ENCODE results near the gene MSANTD4. TPM values are rescaled to one million over a fixed set of nuclear protein-coding genes. Genes with fewer than 3 reads are reported as not detected.

The MSANTD4 gene
- polyA plus RNA-seq, 1 donor (not counting 4 experiments of a cell fraction or from before 2014, with no cell fraction given) = 10.6 TPM

GRCh38 chr11:105986554-105986953 is 35.5 kb downstream of the MSANTD4 start:
- Histone ChIP-seq H3K9me3 (ENCODE audit: control insufficient read depth, low read depth, low read length) (no peaks in the 10 kb centered on the region), H3K27ac (ENCODE audit: control insufficient read depth, insufficient read depth, low read length) (no peak overlapping the region), H3K27me3 (ENCODE audit: control insufficient read depth, extremely low read depth, insufficient read depth, low read length) (no peaks in the 10 kb centered on the region), H3K36me3 (ENCODE audit: control insufficient read depth in 2 of 2, extremely low read depth in 1 of 2, insufficient read depth in 2 of 2, low read length in 2 of 2) (no peaks in the 10 kb centered on the region), H3K79me2 (ENCODE audit: control insufficient read depth, insufficient read depth, low read length) (no peaks in the 10 kb centered on the region), H2AFZ (ENCODE audit: control insufficient read depth, low read length) (no peak overlapping the region), H4K20me1 (ENCODE audit: control insufficient read depth, extremely low read depth, insufficient read depth, low read length) (no peaks in the 10 kb centered on the region), H3K4me1 (ENCODE audit: control insufficient read depth, extremely low read depth, insufficient read depth, low read length) (no peaks in the 10 kb centered on the region), H3K9me1 (ENCODE audit: control insufficient read depth, extremely low read depth, insufficient read depth, low read length) (no peaks in the 10 kb centered on the region), H3K4me3 (ENCODE audit: control insufficient read depth in 2 of 3, extremely low read depth in 1 of 3, insufficient read depth in 2 of 3, low read depth in 1 of 3, low read length in 3 of 3) (no peak overlapping the region), H3K4me2 (ENCODE audit: control insufficient read depth, extremely low read depth, insufficient read depth, low read depth, low read length) (no peak overlapping the region), H3K9ac (ENCODE audit: control insufficient read depth, extremely low read depth, insufficient read depth, low read length) (no peak overlapping the region)
- TF ChIP-seq, protein P1, sequence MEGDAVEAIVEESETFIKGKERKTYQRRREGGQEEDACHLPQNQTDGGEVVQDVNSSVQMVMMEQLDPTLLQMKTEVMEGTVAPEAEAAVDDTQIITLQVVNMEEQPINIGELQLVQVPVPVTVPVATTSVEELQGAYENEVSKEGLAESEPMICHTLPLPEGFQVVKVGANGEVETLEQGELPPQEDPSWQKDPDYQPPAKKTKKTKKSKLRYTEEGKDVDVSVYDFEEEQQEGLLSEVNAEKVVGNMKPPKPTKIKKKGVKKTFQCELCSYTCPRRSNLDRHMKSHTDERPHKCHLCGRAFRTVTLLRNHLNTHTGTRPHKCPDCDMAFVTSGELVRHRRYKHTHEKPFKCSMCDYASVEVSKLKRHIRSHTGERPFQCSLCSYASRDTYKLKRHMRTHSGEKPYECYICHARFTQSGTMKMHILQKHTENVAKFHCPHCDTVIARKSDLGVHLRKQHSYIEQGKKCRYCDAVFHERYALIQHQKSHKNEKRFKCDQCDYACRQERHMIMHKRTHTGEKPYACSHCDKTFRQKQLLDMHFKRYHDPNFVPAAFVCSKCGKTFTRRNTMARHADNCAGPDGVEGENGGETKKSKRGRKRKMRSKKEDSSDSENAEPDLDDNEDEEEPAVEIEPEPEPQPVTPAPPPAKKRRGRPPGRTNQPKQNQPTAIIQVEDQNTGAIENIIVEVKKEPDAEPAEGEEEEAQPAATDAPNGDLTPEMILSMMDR (optimal IDR thresholded peaks at IDR 0.05 in 1 of 3, IDR thresholded peaks at IDR 0.05 in 1 of 3, conservative IDR thresholded peaks at IDR 0.05 in 1 of 3; ENCODE audit: extremely low read depth in 1 of 3, insufficient read depth in 2 of 3, low read length in 3 of 3) = no peak
- no peak for TF ChIP-seq EZH2 (IDR thresholded peaks at IDR 0.05; ENCODE audit: low read length)
- dilution Hi-C loops (cut with MboI; ENCODE audit: extremely low pct_ligation_motif_present, low sequenced_read_pairs) = no loop called here
- DNase-seq (ENCODE audit: low read depth, low spot score) (no peak), FAIRE-seq (no peak)

- no peaks in the 10 kb centered on the region for H3K4me1 ChIP-seq (ENCODE audit: control insufficient read depth, extremely low read depth, insufficient read depth, low read length)
- DNase-seq (ENCODE audit: low read depth, low spot score) (no peak), FAIRE-seq (no peak)
- H3K27me3 ChIP-seq (ENCODE audit: control insufficient read depth, extremely low read depth, insufficient read depth, low read length) = peaks cover 2% of the 10 kb centered on the region
- H3K36me3 ChIP-seq (ENCODE audit: control insufficient read depth in 2 of 2, extremely low read depth in 1 of 2, insufficient read depth in 2 of 2, low read length in 2 of 2) = no peaks in the 10 kb centered on the region
- H3K9me3 ChIP-seq (ENCODE audit: control insufficient read depth, low read depth, low read length) = no peaks in the 10 kb centered on the region
- H3K4me3 ChIP-seq (ENCODE audit: control insufficient read depth in 2 of 3, extremely low read depth in 1 of 3, insufficient read depth in 2 of 3, low read depth in 1 of 3, low read length in 3 of 3) = no peak overlapping the region
- no peak overlapping the region for H3K4me2 ChIP-seq (ENCODE audit: control insufficient read depth, extremely low read depth, insufficient read depth, low read depth, low read length)
- no peak overlapping the region for H3K27ac ChIP-seq (ENCODE audit: control insufficient read depth, insufficient read depth, low read length)
- no peaks in the 10 kb centered on the region for H3K9me1 ChIP-seq (ENCODE audit: control insufficient read depth, extremely low read depth, insufficient read depth, low read length)
- no peak overlapping the region for H2AFZ ChIP-seq (ENCODE audit: control insufficient read depth, low read length)
- no peak overlapping the region for H3K9ac ChIP-seq (ENCODE audit: control insufficient read depth, extremely low read depth, insufficient read depth, low read length)
- dilution Hi-C loops (cut with MboI; ENCODE audit: extremely low pct_ligation_motif_present, low sequenced_read_pairs) = no loop called here
- no peaks in the 10 kb centered on the region for H4K20me1 ChIP-seq (ENCODE audit: control insufficient read depth, extremely low read depth, insufficient read depth, low read length)
- no peaks in the 10 kb centered on the region for H3K79me2 ChIP-seq (ENCODE audit: control insufficient read depth, insufficient read depth, low read length)
- TF ChIP-seq EZH2 (IDR thresholded peaks at IDR 0.05; ENCODE audit: low read length) = no peak
- TF ChIP-seq, protein P1 (optimal IDR thresholded peaks at IDR 0.05 in 1 of 3, IDR thresholded peaks at IDR 0.05 in 1 of 3, conservative IDR thresholded peaks at IDR 0.05 in 1 of 3; ENCODE audit: extremely low read depth in 1 of 3, insufficient read depth in 2 of 3, low read length in 3 of 3) = no peak
These were observed 41.9 kb downstream of the MSANTD4 start for GRCh38 chr11:105979997-105980703.
